HG03575 (cell line): ENCODE results near the gene ZNF318.

Source experiments
- ATAC-seq: cut with Tn5 transposase; IDR thresholded peaks from one replicate; pipeline ENCODE4 v1.9.1; 2021; ENCODE audit not compliant: unreplicated experiment, insufficient number of reproducible peaks, low FRiP score; ENCODE audit errors: extremely low read depth

Gene ZNF318

DNA sequence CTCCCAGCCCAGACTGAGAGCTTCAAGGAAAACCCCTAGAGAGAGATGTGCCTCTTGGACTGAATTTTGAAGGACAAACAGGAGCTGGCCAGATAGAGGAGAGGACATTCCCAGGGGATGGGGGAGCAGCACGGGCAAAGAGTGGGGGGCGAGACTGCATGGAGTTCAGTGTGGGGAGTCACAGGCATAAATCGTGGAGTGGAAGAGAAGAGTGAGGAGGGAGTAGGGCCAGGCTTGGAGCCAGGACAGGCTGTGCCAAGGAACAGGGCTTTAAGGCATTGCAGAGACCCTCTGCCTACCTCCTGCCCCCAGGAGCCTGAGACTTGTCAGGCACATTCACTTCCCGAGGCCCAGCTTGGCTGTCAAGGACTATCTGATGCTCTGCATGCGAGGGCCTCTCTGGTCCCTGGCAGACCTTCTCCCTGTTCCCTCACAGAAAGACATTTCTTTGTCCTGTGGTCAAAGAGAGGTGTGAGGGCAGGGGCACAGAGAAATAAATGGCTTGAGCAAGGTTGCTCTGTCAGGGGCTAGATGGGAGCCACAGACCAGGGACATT lies 76.6 kb downstream of the ZNF318 start:
- no peak for ATAC-seq

DNA sequence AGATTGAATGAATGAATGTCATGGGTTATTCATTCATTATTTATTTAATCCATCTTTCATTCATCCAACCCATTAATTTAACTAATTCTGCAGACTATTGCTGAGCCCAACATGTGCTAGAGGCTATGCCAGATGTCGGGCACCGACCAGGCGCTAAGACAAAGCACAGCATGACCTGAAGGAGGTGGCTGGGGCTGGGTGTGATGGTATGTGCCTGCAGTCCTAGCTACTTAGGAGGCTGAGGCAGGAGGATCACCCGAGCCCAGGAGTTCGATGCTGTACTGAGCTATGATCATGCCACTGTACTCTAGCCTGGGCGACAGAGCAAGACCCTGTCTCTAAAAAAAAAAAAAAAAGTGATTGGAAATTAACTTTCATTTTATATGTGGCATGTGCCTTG lies 77.1 kb downstream of the ZNF318 start:
- ATAC-seq = no peak

DNA sequence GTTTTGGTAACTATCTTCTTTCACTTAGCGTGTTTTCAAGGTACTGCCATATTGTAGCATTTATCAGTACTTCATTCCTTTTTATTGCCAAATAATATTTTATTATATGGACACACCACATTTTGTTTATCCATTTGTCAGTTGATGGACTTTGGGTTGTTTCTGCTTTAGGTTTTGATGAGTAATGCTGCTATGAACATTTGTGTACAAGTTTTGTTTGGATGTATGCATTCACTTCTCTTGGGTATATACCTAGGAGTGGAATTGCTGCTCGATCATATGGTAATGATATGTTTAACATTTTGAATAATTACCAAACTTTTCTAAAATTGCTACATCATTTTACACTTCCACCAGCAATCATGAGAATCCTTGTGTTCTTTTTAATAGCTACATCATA lies 77.7 kb downstream of the ZNF318 start:
- ATAC-seq = no peak

DNA sequence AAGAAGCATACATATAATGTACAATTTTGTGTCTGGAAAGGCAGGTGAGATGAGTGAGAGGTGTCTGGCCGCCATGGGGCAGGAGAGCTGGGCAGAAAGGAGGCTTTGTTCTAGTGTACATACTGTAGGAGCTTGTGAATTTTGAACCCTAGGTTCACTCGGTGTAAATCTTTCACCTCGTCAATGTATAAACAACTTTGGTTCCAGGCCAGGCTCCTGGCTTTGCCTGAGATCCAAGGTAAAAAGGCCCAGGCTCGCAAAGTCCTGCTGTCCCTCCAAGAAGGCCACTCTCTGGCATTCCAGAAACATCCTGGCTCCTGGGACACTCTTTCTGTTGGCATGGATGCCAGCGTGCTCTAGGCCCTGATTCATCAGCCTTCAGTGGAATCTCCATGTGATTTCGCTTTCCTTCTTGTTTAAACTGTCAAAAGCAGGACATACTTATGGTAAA lies 78.5 kb downstream of the ZNF318 start:
- no peak for ATAC-seq

DNA sequence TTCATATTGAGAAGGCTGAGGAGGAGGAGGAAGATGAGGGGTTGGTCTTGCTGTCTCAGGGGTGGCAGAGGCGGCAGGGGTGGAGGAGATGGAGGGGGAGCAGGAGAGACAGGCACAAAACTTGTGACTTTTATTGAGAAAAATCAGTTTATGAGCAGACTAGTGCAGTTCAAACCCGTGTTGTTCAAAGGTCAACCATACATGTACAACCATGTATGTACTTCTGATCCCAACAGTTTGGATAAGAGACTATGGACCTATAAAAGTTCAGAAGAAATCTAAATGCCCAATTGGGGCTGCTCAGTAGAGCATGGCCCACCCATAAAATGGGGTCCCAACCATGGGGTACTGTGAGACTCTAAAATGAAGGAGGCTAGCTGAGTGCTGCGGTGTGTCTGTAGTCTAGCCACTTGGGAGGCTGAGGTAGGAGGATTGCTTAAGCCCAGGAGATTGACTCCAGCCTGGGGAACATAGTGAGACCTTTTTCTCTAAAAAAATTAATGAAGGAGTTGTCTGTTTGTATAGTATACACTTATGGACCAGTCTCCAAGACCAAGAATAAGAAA lies 79.0 kb downstream of the ZNF318 start:
- ATAC-seq = no peak

DNA sequence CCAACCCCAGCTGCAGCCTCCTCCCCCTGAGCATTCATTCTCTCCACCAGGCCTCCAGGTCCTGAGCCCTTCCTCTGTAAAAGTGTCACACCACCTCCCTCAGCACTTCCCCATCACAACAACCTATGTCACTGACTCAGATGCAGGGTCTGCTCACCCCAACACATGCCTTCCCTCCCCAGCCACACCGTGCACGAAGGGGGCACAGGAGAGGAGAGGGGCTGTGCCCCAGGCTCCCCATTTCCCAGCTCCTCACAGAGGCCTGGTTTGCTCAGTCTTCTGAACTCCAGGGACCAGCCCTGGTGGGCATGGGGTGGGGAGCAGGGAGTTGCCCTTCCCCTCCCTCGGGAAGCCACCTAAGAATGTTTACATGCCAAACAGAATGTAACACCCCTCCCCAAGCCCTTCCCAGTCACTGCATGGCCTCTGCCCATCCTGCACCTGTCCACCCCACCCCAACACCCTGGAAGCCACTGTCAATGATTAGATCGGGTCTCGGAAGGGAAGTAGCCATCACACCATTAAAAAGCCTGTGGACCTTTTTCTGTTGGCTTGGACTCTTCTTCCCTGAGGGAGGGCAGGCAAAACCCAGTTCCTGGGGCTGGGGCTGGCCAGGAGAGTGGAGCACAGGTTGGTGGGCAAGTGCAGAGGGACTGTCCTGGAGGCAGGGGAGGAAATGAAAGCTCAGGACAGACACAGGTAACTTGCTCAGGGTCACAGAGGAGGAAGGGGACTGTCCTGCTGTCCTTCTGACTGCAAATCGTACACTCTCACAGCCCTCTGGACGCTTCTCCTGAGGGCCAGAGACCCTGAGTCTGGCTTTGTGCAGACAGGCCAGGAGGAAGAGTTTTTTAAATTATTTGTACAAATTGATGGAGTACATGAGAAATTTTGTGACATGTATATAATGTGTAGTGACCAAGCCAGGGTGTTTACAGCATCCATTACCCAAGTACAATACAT lies 81.4 kb downstream of the ZNF318 start:
- no peak for ATAC-seq

DNA sequence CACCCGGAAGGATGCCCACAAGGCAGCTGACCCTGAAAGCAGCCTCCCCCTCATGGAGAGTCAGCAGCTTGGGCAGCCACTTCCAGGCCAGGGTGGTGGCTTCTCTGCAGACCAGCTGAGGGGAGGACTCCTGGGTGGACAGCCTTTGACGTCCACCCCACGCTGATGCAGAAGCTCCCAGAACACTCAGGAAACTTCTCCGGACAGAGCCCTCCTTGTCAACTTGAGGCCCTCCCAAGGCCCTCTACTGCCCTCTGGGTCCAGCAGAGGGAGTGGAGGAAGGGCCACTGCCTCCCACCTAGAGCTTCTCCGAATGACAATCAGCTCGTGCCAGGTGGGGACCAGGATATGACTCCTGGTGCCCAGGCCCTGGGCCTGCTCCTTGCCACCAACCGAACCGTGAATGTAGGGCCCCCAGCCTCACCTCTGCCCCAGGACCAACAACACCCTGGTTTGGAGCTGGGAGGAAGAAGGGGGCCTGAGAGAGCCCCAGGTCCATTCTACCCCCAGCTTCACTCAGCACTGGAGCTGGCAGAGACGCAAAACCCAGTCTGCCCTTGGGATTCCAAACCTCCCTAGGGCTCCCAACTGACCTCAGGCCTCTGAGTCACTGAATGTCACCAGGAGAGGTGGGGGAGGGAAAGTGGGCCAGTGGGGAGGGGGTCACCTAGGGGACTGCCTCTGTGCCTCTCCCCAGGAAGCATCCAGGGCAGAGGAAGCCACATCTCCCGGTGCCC lies 82.3 kb downstream of the ZNF318 start:
- ATAC-seq = no peak

DNA sequence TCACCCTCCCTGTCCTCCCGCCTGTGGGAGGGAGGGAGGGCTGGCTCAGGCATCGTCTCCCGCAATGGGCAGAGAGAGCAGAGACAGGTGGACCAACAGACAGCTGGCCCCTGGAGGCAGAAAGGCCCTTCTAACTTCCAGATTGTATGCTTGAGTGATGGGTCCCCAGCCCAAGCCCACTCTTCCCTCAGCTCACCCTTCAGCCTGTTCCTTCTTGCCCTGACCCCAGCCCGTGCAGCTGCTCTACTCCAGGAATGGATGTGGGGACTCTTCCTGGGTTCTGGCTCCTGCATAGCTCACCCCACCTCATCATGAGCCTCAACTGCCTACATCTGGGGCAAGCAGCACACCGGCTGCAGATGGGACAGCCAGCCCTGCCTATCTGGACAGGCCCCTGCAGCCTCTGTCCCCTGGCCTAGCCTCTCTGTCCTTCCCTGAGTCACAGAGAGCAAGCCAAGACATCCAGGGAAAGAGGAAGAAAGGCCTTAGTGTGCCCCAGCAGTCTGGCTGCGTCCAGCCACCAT lies 82.9 kb downstream of the ZNF318 start:
- ATAC-seq = no peak
